Glutamatergic neuron (in vitro differentiated cells): ENCODE results near the gene DLX6. TPM values are rescaled to one million over a fixed set of nuclear protein-coding genes. Genes with fewer than 3 reads are reported as not detected.

ENCODE experiments used
- DNase-seq: peaks from one replicate; pipeline ENCODE4 v3.0.0; 2022
- H3K27ac Mint-ChIP-seq: one replicate; pipeline ENCODE4 v1.8.0; 2020; ENCODE audit warnings: mild to moderate bottlenecking, mixed read lengths, inconsistent platforms; ENCODE audit not compliant: unreplicated experiment
- H3K27me3 Mint-ChIP-seq: one replicate; pipeline ENCODE4 v1.8.0; 2020; ENCODE audit warnings: mild to moderate bottlenecking, moderate library complexity, mixed read lengths, inconsistent platforms; ENCODE audit not compliant: unreplicated experiment
- H3K36me3 Mint-ChIP-seq: one replicate; pipeline ENCODE4 v1.8.0; 2020; ENCODE audit warnings: mild to moderate bottlenecking, mixed read lengths, inconsistent platforms; ENCODE audit not compliant: unreplicated experiment
- H3K4me1 Mint-ChIP-seq: one replicate; pipeline ENCODE4 v1.8.0; 2020; ENCODE audit warnings: mild to moderate bottlenecking, low read depth, mixed read lengths, inconsistent platforms; ENCODE audit not compliant: unreplicated experiment
- H3K4me3 Mint-ChIP-seq: one replicate; pipeline ENCODE4 v1.8.0; 2020; ENCODE audit warnings: mild to moderate bottlenecking, mixed read lengths, inconsistent platforms; ENCODE audit not compliant: unreplicated experiment
- H3K9me3 Mint-ChIP-seq: one replicate; pipeline ENCODE4 v1.8.0; 2020; ENCODE audit warnings: mild to moderate bottlenecking, moderate library complexity, mixed read lengths, inconsistent platforms; ENCODE audit not compliant: unreplicated experiment
- total RNA-seq: library from RNA; stranded (reverse); fragmentation: NEBNext Ultra II Directional; extraction: Animal tissue kit (Norgen Biotek cat#: 25700); gene quantifications from one replicate; pipeline ENCODE4 v1.2.1, GENCODE V29; 2021; ENCODE audit not compliant: unreplicated experiment
- TF ChIP-seq, protein P1 (sequence below): fragments of 200-600 bp; sonication (generic); IDR thresholded peaks from one replicate; pipeline ENCODE4 v1.5.0; 2021; ENCODE audit not compliant: partially characterized antibody, unreplicated experiment

Gene DLX6
- total RNA-seq, 1 donor from 2014 or later = not detected

DNA sequence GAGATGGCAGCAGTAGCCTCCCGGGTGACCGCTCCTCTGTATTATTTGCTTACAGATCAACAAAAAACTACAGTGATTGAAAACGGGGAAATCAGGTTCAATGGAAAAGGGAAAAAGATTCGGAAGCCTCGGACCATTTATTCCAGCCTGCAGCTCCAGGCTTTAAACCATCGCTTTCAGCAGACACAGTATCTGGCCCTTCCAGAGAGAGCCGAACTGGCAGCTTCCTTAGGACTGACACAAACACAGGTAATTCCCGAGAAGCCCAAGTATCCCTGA, 2.2 kb downstream of the DLX6 start:
- Mint-ChIP-seq H3K4me3 (no peak overlapping the region), H3K36me3 (no peaks in the 10 kb centered on the region), H3K9me3 (peaks cover 7% of the 10 kb centered on the region), H3K4me1 (peaks cover 1% of the 10 kb centered on the region), H3K27me3 (peaks cover 53% of the 10 kb centered on the region), H3K27ac (no peak overlapping the region)
- no peak for DNase-seq
- TF ChIP-seq, protein P1, sequence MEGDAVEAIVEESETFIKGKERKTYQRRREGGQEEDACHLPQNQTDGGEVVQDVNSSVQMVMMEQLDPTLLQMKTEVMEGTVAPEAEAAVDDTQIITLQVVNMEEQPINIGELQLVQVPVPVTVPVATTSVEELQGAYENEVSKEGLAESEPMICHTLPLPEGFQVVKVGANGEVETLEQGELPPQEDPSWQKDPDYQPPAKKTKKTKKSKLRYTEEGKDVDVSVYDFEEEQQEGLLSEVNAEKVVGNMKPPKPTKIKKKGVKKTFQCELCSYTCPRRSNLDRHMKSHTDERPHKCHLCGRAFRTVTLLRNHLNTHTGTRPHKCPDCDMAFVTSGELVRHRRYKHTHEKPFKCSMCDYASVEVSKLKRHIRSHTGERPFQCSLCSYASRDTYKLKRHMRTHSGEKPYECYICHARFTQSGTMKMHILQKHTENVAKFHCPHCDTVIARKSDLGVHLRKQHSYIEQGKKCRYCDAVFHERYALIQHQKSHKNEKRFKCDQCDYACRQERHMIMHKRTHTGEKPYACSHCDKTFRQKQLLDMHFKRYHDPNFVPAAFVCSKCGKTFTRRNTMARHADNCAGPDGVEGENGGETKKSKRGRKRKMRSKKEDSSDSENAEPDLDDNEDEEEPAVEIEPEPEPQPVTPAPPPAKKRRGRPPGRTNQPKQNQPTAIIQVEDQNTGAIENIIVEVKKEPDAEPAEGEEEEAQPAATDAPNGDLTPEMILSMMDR = no peak

DNA sequence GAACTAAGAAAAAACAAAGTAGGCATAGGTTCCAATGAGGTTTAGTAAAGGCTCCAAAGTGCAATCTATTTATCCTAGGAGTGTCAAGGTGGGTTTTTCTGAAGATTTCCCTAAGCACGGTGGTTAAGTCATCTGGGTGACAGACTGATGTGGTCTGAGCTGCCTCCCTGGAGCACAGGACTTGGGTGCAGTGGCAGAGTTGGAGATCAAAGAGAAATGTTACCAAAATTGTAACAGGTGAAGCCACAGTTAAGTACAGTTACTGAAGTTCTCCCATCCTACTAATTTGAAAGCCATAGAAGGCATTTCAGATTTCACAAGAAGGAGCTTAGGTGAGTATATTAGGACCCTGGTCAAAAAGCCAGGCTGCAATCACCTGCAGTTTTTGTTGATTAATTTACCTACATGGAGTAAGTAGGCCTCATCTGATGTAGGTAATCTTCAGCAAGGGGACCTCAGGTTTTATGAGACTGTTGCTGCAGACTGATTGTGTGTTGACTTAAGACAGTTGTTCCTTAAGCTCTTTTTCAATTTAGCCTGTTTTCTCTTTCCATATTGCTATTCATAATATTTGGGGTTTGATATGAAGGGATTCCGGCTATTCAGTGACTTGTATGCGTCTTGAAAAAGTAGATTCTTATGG, 3.0 kb downstream of the DLX6 start:
- H3K27me3 Mint-ChIP-seq = peaks cover 51% of the 10 kb centered on the region
- H3K4me3 Mint-ChIP-seq = no peak overlapping the region
- DNase-seq = no peak

DNA sequence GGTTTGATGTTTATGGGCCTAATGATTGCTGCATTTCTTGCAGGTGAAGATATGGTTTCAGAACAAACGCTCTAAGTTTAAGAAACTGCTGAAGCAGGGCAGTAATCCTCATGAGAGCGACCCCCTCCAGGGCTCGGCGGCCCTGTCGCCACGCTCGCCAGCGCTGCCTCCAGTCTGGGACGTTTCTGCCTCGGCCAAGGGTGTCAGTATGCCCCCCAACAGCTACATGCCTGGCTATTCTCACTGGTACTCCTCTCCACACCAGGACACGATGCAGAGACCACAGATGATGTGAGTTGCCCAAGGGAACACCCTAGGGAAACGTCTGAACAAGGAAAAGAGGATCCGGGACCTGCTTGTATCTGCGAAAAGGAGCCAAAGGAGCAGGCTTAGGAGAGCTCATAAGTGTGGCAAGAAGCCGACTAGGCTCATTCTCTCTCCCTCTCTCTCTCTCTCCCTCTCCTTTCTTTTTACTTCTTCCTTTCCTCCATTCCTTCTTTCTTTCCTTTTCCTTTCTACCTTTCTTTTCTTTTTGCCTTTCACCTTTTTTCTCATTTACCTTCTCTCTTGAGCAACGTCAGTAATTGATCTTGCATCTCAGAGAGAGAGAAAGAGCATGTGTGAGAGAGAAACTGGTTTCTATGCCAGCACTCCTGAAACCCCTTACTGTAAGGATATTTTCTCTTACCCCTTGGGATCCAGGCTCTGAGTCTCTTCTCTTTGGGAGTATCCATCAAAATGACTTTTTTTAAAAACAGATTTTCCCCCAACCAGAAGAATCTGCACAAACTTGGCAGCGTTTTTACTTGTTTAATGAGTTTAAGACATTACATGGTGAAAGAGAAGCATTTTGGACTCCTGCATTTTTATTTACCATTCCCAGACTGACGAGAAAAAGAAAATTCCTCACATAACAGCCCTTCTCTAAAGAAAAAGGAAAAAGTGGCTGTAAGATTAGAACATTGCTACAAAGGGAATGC, 4.7 kb downstream of the DLX6 start:
- Mint-ChIP-seq H3K36me3 (no peaks in the 10 kb centered on the region), H3K4me3 (no peak overlapping the region), H3K9me3 (peaks cover 18% of the 10 kb centered on the region), H3K27ac (no peak overlapping the region), H3K27me3 (peaks cover 60% of the 10 kb centered on the region), H3K4me1 (peaks cover 1% of the 10 kb centered on the region)
- no peak for DNase-seq
- TF ChIP-seq, protein P1 = no peak

More for the DNA sequence above, 3.0 kb downstream of the DLX6 start:
- Mint-ChIP-seq H3K4me1 (peaks cover 1% of the 10 kb centered on the region), H3K36me3 (no peaks in the 10 kb centered on the region), H3K27ac (no peak overlapping the region), H3K9me3 (peaks cover 8% of the 10 kb centered on the region)
- TF ChIP-seq, protein P1 = no peak

DNA sequence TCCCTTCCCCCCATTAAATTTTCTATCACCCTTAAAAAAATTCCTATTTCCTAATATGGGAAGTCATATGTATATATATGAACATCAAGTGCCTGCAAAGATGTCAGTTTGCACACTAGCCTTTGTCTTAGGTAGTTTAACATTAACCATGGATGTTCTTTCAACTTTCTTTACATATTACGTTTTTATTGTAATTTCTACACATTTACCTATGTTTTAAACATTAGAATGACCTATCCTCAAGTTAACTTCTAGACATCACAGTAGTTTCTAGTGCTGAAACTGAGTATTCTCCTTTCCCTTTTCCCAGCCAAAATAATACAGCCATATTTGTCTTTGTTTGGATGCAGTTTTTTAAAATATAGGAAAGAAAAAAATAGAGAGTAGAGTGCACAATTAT, 5.8 kb downstream of the DLX6 start:
- peaks cover 24% of the 10 kb centered on the region for H3K9me3 Mint-ChIP-seq
- no peak for DNase-seq
- H3K27me3 Mint-ChIP-seq = peaks cover 66% of the 10 kb centered on the region
- H3K4me3 Mint-ChIP-seq = no peak overlapping the region
- TF ChIP-seq, protein P1 = no peak
- H3K36me3 Mint-ChIP-seq = no peaks in the 10 kb centered on the region
- H3K27ac Mint-ChIP-seq = no peak overlapping the region
- H3K4me1 Mint-ChIP-seq = peaks cover 5% of the 10 kb centered on the region
